Endothelial cell of umbilical vein (primary cell): ENCODE results near the gene SLC25A3.
A peak's percentile ranks its signal among the peaks of the same experiment; 100 is the strongest.

Experiments used
- CTCF ChIP-seq, 2 donors: IDR thresholded peaks; 1 replicate in 1 of 2; 2 replicates in 1 of 2; pipeline ENCODE4 v1.5.1; 2011; ENCODE audit warnings: low read length in 2 of 2, mild to moderate bottlenecking in 2 of 2, moderate library complexity in 2 of 2, control low read depth in 1 of 2, inconsistent platforms in 1 of 2, low read depth in 1 of 2; ENCODE audit not compliant: insufficient read depth in 1 of 2; ENCODE audit errors: extremely low read depth in 1 of 2
- GATA2 ChIP-seq: IDR thresholded peaks from 2 replicates; pipeline ENCODE4 v1.7.0; 2011; ENCODE audit warnings: low read depth, mild to moderate bottlenecking, moderate library complexity, mixed read lengths, low read length; ENCODE audit not compliant: insufficient read length, insufficient read depth
- MYC ChIP-seq: IDR thresholded peaks from one replicate; pipeline ENCODE4 v1.6.1; 2011; ENCODE audit warnings: mild to moderate bottlenecking, low read depth, low read length
- POLR2A ChIP-seq: IDR thresholded peaks from 2 replicates; pipeline ENCODE4 v1.6.1; 2012; ENCODE audit warnings: low read depth, mild to moderate bottlenecking, control low read depth, low read length

DNA sequence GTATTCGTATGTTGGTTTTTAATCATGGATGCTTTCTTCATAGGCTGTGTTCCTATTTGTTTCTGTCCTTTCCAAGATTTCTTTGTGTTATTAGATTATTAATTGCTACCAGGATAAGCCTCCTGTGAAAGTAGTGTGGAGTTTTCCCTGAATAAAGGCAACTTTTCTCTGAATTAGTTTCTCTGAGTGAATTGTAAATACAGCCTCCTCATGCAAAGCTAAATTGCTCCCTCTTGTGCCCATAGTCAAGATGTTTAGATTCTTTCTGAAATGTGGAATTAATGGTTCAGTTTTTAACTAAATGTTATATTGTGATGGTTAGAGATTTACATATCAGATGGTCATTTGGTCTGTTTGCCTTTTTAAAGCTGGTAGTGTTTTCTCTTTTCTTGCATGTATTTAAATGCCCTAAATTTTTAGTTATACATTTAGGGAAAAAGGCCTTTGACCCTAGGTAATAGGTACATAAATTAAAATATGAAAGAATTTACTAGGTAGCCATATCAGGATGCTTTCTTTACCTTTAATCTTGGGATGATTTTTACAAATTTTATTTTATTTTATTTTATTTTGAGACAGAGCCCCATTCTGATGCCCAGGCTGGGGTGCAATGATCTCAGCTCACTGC lies 60.5 kb downstream of the SLC25A3 start:
- TF ChIP-seq CTCF (IDR thresholded peaks at IDR 0.05; ENCODE audit: extremely low read depth in 1 of 2, insufficient read depth in 1 of 2, low read depth in 1 of 2, low read length in 2 of 2) (peak; percentile 30 to 36), POLR2A (no peak), MYC (no peak), GATA2 (no peak)
